H7 (cell line): ENCODE results near the gene ADAMTSL1. TPM values are rescaled to one million over a fixed set of nuclear protein-coding genes. Genes with fewer than 3 reads are reported as not detected.

Source experiments
- DNase-seq: peaks from one replicate; pipeline ENCODE4 v3.0.0; 2012
- H3K27me3 ChIP-seq: 2 replicates; pipeline ENCODE4 v1.6.0; 2011; ENCODE audit warnings: mild to moderate bottlenecking, low read length; ENCODE audit not compliant: control insufficient read depth, insufficient read depth
- H3K36me3 ChIP-seq: replicated peaks from 2 replicates; pipeline ENCODE4 v1.5.1; 2011; ENCODE audit warnings: low read length; ENCODE audit not compliant: control insufficient read depth, insufficient read depth
- H3K4me3 ChIP-seq: 2 replicates; pipeline ENCODE4 v1.5.1; 2011; ENCODE audit warnings: low read depth, mild to moderate bottlenecking, control low read depth, low read length, moderate library complexity; ENCODE audit not compliant: insufficient read depth
- total RNA-seq: library from RNA; depleted of rRNA; stranded (reverse); fragments of >200 nt; shearing (Covaris generic); gene quantifications from 2 replicates; pipeline ENCODE4 v1.2.3, GENCODE V29; 2014

The ADAMTSL1 gene
- total RNA-seq, 1 experiment from 2014 or later, result 1.8 TPM

DNA sequence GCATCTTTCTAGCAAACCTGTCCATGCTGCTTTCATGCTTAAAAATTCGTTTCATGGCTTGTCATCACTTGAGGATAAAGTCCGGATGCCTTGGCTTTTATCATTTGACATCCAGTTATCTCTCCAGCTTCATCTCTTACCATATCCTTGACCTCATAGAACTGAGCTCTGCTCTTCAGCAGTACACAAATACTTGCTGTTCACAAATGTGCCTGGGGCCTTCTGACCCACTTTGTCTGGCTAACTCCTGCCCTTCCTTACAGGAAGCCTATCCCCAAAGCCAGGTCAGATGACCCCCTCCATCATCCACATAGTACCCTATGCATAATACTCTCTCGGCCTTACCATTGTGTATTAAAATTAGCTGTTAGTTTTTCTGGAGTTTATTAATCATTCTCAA, 310.0 kb downstream of the ADAMTSL1 start:
- Histone ChIP-seq H3K27me3 (no peaks in the 10 kb centered on the region), H3K4me3 (no peak overlapping the region), H3K36me3 (no peaks in the 10 kb centered on the region)
- DNase-seq, result no peak

DNA sequence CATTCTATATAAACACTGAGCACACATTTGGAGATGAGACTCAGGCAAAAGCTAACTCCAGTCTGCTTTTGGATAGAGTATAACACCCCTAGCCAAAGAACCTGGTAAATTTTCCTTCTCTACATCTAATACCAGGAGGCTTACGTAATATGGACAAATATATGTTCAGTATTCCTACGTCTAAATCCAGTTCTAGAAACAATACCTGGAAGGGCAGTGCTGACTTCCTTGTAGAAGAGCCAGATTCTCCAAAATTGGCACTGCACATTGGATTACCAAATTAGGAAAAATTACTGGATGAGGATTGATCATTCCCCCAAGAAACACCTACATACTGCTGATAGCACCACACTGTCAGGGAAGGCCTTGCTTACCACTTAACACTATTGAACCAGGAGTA, 311.7 kb downstream of the ADAMTSL1 start:
- DNase-seq, result no peak
- Histone ChIP-seq H3K36me3 (no peaks in the 10 kb centered on the region), H3K4me3 (no peak overlapping the region), H3K27me3 (no peaks in the 10 kb centered on the region)

DNA sequence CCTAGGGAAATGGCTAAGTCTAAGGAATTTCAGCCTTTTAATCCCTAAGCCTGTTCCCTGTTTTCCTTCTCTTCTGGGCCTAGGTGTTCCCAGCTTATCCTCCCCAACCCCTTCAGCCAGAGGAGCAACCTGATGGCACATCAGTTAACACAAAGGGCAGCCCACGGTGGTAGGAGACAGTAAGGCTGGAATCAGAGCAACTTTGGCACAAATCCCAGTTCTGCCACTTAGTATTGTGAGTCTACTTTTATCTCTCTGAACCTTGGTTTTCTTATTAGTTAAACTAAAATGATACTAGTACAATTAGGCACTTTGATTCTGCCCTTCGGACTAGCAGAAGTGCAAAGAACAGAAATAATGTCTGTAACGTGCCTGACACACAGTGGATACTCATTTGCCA, 312.2 kb downstream of the ADAMTSL1 start:
- no peak for DNase-seq
- Histone ChIP-seq H3K36me3 (no peaks in the 10 kb centered on the region), H3K27me3 (no peaks in the 10 kb centered on the region), H3K4me3 (no peak overlapping the region)

DNA sequence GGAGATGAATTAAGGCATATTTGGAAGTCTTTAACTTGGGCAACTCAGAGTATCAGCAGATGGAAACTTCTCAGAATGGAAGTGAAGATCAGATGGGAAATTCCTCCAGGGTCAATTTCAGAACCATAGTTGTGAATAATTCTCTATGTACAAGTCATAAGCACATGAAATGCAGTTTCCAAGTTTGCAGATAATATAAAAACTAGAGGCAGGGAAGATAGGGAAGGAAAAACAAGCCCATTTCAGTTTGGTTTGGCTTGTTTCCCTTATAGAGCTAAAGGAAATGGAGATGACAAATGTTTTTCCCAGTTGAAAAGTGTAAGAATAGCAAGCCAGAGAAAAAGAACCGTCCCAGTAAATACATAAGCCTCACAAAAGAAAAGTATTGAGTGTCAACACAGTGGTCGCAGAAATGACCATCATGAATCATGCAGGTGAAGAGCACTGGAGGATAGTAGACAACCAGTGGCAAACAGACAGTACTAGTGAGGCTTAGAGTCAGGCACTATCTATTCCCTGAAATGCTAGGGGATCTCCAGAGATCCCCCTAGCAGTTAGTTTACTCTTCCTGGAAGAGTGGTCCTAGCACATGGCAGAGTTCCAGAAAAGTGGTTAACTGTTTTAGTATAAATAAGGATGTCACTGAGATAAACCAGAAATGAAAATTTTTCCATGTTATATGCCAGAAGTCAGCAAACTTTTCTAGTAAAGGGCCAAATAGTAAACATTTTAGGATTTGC, 313.1 kb downstream of the ADAMTSL1 start:
- DNase-seq, result no peak
- Histone ChIP-seq H3K4me3 (no peak overlapping the region), H3K36me3 (no peaks in the 10 kb centered on the region), H3K27me3 (no peaks in the 10 kb centered on the region)

DNA sequence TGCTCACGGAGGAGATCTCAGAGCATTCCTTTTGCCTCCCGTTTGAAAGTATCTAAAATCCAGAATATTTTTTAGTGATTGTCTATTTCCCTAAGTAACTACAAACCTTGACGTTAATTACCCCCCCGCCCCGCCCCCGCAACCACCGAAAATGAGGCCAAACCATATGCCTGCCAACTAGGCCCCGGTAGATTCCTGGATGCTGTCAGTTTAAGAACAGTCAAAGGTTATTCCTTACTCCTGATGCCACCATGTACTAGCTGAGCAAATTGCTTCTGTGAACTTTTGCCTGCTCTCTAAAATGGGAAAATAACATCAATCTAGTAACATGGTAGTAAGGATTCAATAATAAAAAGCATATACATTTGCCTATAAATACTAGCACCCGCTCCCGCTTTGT, 314.3 kb downstream of the ADAMTSL1 start:
- DNase-seq, result no peak
- Histone ChIP-seq H3K27me3 (no peaks in the 10 kb centered on the region), H3K4me3 (no peak overlapping the region), H3K36me3 (no peaks in the 10 kb centered on the region)

DNA sequence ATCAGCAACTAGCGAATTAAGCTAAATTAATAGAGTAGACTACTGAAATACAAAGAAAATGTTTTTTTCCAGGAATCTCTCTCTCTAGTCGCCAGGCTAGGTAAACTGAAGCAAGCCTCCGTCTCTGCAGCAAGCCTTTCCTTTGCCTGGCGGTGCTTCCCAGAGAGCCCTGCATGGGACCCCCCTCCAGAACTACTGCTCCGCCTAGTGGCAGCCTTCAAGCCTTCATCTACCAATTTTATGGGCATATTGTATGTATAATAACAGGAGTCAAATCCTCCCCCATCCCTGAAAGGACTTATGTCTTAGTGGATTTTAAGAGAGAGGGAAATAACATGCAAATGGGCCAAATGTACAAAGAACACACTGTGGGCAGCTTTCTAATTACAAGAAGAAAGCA, 317.1 kb downstream of the ADAMTSL1 start:
- DNase-seq, result peak; percentile 62
- H3K36me3 ChIP-seq, result no peaks in the 10 kb centered on the region
- no peak overlapping the region for H3K4me3 ChIP-seq
- no peaks in the 10 kb centered on the region for H3K27me3 ChIP-seq

DNA sequence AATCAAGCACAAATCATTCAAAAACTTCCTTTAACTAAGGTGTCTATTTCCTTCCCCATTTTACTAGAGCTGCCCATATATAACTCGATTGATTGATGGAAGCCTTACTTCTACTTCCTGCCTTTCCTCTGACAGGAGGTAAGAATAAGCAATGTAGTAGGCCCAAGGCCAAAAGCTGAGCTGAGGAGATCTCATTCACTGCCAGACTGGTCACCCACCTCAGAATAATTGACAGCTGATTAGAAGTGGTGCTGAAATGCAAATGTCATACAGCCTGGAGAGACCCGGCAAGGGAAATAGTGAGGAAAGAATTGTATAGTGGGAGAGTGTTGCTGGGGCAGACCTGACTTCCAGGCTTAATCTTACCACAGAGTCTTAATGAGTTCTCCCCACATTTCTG, 319.2 kb downstream of the ADAMTSL1 start:
- H3K36me3 ChIP-seq, result no peaks in the 10 kb centered on the region
- DNase-seq, result no peak
- H3K27me3 ChIP-seq, result no peaks in the 10 kb centered on the region

DNA sequence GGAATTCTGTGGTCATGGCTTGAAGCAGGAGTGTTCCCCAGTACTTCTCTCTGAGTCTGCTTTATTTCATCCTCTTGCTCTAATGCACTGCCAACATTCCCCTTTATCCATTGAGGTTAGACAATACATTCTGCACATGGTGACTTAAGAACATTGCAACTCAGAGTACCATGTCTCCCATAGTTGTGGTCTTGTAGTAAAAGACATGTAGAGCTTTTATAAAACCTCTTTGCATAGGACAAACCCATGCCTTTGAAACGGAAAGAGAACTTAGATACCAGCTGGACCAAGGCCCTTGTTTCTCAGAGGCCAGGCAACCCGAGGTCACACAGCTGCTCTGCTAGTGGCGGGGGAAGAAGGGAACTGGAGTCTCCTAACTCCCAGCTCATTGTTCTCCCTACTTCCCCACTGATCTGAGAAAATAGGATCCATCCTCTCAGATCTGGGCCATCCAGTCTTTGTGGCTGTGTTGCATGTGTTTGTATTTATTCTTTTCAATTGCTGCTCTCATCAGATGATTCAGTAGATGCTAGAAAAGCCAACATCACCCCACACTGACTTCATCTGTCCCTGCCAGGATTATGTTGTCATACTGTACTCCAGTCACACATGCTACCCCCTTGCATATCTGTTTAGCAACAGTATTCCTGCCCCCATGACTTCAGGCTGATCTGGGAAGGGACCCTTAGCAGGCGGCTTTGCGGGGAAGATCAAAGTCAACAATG, 322.2 kb downstream of the ADAMTSL1 start:
- Histone ChIP-seq H3K36me3 (no peaks in the 10 kb centered on the region), H3K4me3 (no peak overlapping the region), H3K27me3 (no peaks in the 10 kb centered on the region)
- DNase-seq, result no peak

More for the DNA sequence above, 319.2 kb downstream of the ADAMTSL1 start:
- H3K4me3 ChIP-seq, result no peak overlapping the region

DNA sequence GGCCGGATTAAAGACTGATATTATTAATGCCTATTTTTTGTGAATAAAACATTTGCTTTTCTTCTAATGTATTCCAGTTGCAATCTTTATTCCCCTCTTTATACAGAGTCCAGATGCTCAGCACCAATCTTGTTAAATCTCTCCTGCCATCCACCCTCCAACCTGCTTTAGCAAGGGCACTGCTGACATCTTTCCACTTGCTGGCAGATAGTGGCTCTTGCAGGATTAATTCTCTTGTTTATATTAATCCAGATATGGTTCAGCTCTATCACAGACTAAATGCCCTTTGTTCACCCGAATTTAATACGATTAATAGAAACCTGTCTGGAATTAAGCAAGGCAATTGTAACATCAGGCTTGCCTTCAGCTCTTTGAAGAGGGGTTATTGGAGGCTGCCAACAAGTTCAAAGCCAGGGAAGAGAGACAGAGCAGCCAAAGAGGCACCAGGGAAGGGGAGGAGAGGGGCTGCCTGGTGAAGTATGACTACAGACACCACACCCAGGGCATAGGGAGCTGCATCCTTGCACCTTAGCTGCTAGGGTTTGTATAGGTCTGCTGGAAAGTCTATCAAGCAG, 322.8 kb downstream of the ADAMTSL1 start:
- Histone ChIP-seq H3K36me3 (no peaks in the 10 kb centered on the region), H3K27me3 (no peaks in the 10 kb centered on the region), H3K4me3 (no peak overlapping the region)
- DNase-seq, result no peak

DNA sequence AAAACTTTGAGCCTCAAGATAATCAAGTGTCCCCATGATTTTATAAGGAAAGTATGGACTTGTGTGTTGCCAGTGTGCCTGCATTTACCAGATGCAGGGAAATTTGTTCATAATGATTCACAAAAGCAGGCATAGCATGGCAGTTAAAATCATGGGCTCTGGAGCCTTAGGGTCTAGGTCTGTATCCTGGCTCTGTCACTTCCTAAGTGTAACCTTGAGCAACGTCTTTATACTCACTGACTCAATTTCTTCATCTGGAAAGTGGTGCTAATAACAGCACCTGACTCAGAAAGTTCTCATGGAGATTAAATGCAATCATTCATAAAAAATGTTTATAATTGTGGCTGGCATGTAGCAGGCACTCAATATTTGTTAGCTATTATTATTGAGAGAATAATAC, 324.2 kb downstream of the ADAMTSL1 start:
- Histone ChIP-seq H3K27me3 (no peaks in the 10 kb centered on the region), H3K4me3 (no peak overlapping the region), H3K36me3 (no peaks in the 10 kb centered on the region)
- DNase-seq, result no peak

DNA sequence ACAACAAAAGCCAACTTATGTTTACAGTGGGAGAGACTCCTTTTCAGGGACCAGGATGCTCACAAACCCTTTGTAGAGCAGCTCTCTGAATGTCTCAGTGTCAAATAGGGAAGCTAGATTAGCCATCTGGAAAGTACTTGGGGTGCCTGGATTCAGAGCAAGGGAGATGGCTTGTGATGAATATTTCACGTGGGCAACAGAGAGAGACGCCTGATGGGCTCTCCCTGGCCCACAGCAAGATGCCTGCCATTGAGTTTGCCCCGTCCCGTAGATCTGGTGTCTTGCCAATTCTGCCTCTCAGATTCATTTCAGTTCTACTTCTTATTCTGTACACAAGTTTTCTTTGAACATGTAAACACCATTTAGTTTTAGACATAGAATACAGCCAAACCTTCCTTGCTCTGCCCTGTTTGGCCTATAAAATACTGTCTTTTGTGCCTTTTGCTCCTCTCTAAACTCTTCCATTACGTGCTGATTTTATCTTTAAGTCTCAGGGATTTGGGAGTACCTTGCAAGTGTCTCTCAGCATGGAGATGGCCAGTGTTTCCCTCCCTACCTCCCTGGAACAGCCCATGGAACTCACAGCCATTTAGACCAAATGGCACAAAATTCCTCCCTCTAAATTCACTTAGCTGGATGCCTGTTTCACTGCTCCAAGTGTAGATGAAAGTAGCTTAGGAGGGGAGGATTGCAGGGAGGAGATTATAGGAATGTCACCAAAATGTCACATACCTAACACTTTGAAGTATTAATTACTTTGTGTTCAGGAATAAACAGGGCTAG, 324.7 kb downstream of the ADAMTSL1 start:
- H3K27me3 ChIP-seq, result no peaks in the 10 kb centered on the region
- no peaks in the 10 kb centered on the region for H3K36me3 ChIP-seq
- no peak for DNase-seq
- no peak overlapping the region for H3K4me3 ChIP-seq

DNA sequence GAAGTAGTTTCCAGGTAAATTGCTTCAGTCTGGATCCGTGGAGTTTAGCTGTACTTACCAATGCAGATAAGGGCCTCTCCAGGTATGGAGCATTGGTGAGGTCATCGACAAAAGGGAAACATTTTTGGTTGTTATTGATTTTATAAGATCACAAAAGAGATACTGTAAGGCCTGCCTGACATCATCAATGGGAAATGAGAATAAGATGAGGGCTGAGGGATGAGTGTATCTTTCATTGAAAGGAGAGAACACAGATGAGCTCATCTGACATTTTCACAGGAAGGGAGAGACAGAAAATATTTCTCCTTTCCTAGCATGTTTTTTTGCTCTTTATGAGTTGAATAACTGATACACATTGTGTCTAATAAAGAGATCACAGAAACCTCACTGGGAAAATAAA, 325.5 kb downstream of the ADAMTSL1 start:
- H3K36me3 ChIP-seq, result no peaks in the 10 kb centered on the region
- no peak for DNase-seq

DNA sequence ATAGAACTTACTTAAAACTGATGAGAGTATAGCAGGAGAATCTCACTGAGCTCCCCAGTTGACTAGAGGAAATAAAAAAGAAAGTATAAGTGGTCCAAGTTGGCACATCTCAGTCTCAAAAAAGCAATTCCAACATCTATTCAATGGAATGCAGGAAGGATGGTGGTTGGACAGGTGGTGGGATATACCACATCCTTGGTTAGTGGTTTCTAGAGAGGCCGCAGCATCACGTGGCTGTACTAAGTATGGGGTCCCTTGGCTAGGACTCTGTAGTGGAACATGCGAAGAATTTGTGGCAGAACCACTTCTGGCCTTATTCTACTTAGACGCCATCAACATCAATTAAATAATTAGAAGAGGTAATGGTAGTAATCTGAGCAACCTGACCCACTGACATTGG, 326.6 kb downstream of the ADAMTSL1 start:
- H3K4me3 ChIP-seq, result no peak overlapping the region
- H3K27me3 ChIP-seq, result no peaks in the 10 kb centered on the region
- no peaks in the 10 kb centered on the region for H3K36me3 ChIP-seq
- DNase-seq, result no peak

More for the DNA sequence above, 325.5 kb downstream of the ADAMTSL1 start:
- H3K4me3 ChIP-seq, result no peak overlapping the region
- no peaks in the 10 kb centered on the region for H3K27me3 ChIP-seq

DNA sequence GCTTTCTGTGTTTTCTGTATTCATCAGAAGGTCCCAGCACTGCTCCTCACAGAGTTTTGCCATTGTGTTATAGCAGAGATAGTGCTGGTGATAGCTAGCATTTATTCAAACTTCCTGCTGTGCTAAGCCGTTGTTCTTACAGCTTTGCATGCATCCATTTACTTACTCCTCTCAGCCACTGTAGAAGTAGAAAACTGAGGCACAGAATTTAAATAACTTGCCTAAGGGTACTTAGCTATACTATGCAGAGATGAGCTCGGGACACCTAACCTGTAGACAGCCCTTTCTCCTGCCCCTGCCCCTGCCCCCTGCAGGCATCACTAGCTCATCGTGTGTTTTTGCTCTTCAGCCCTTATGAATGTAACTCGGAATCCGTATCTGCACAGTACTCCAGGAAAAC, 331.4 kb downstream of the ADAMTSL1 start:
- Histone ChIP-seq H3K27me3 (no peaks in the 10 kb centered on the region), H3K36me3 (no peaks in the 10 kb centered on the region), H3K4me3 (no peak overlapping the region)
- DNase-seq, result no peak
